Thyroid gland (tissue), 4 donors: Measurements from ENCODE around the gene WDR64.

Experiments
- CTCF ChIP-seq, 6 experiments: fragments of 200-600 bp in 3 of 6; fragments of 450-650 bp in 3 of 6; sonication (generic) in 3 of 6; IDR thresholded peaks; one replicate each; pipeline ENCODE4 v1.5.1; 2016 to 2019; ENCODE audit warnings: antibody characterized with exemption in 6 of 6, mild to moderate bottlenecking in 2 of 6, inconsistent platforms in 1 of 6, moderate library complexity in 1 of 6
- POLR2A ChIP-seq, 2 donors: fragments of 450-650 bp; IDR thresholded peaks; one replicate each; pipeline ENCODE4 v1.6.1; 2017; ENCODE audit warnings: antibody characterized with exemption in 2 of 2, mild to moderate bottlenecking in 2 of 2, moderate library complexity in 1 of 2

- TF ChIP-seq CTCF (IDR thresholded peaks at IDR 0.05), result no peak
- TF ChIP-seq POLR2A (IDR thresholded peaks at IDR 0.05), result no peak
Observed at GRCh38 chr1:241779897-241780296, 127.8 kb downstream of the WDR64 start.
